WTC11 (cell line): ENCODE data around the gene EXOC6. TPM values are rescaled to one million over a fixed set of nuclear protein-coding genes. Genes with fewer than 3 reads are reported as not detected.

ENCODE experiments used
- ATAC-seq: fragments of 200-7000 bp; cut with Tn5 transposase; 2 replicates; pipeline ENCODE4 v1.10.0; 2021; ENCODE audit warnings: mild to moderate bottlenecking, moderate library complexity
- CTCF ChIA-PET: fragments of 300-600 bp; sonication (Branson Sonifier 250); formaldehyde crosslinking; loops from one replicate; lab custom pipeline; 2021; ENCODE audit warnings: antibody characterized with exemption; lab: Charles Lee
- POLR2A ChIA-PET: fragments of 350-600 bp; sonication (Branson Sonifier 250); formaldehyde crosslinking; loops from one replicate; lab custom pipeline; 2021; ENCODE audit warnings: antibody characterized with exemption; lab: Charles Lee
- DNase-seq: peaks from one replicate; pipeline ENCODE4 v3.0.0; 2021; ENCODE audit warnings: low spot score
- H3K27ac Mint-ChIP-seq: 2 replicates; pipeline ENCODE4 v1.8.0; 2021; ENCODE audit warnings: mixed read lengths
- H3K27me3 Mint-ChIP-seq: 2 replicates; pipeline ENCODE4 v1.8.0; 2021; ENCODE audit warnings: low read depth, mild to moderate bottlenecking, moderate library complexity, mixed read lengths
- H3K36me3 Mint-ChIP-seq: 2 replicates; pipeline ENCODE4 v1.8.0; 2021; ENCODE audit warnings: mixed read lengths
- H3K4me1 Mint-ChIP-seq: 2 replicates; pipeline ENCODE4 v1.8.0; 2022; ENCODE audit warnings: mixed read lengths
- H3K4me3 Mint-ChIP-seq: 2 replicates; pipeline ENCODE4 v1.8.0; 2021; ENCODE audit warnings: mild to moderate bottlenecking, moderate library complexity, mixed read lengths
- H3K9me3 Mint-ChIP-seq: 2 replicates; pipeline ENCODE4 v1.8.0; 2021; ENCODE audit warnings: mixed read lengths
- ELF4 ChIP-seq: sonication (generic); formaldehyde crosslinking; IDR thresholded peaks from 2 replicates; pipeline ENCODE4 v1.8.1; 2022; ENCODE audit warnings: low read depth, mild to moderate bottlenecking, moderate library complexity, missing genetic modification reagents
- EMX1 ChIP-seq: fragments of 250-450 bp; sonication (Bioruptor Pico); IDR thresholded peaks from 2 replicates; pipeline ENCODE4 v1.8.0; 2021; ENCODE audit warnings: mild to moderate bottlenecking
- ESRRA ChIP-seq: sonication (generic); formaldehyde crosslinking; IDR thresholded peaks from 2 replicates; pipeline ENCODE4 v1.8.1; 2022; ENCODE audit warnings: mild to moderate bottlenecking, missing genetic modification reagents, borderline replicate concordance
- JUN ChIP-seq: sonication (generic); formaldehyde crosslinking; IDR thresholded peaks from 2 replicates; pipeline ENCODE4 v1.8.0; 2023; ENCODE audit warnings: mild to moderate bottlenecking, missing genetic modification reagents
- KAT7 ChIP-seq: sonication (generic); formaldehyde crosslinking; IDR thresholded peaks from 2 replicates; pipeline ENCODE4 v1.8.1; 2023; ENCODE audit warnings: missing genetic modification reagents, mild to moderate bottlenecking, borderline replicate concordance
- MAX ChIP-seq: sonication (generic); formaldehyde crosslinking; IDR thresholded peaks from 2 replicates; pipeline ENCODE4 v1.8.0; 2022; ENCODE audit warnings: mild to moderate bottlenecking, missing genetic modification reagents
- MYBL2 ChIP-seq: sonication (generic); formaldehyde crosslinking; IDR thresholded peaks from 2 replicates; pipeline ENCODE4 v1.8.1; 2023; ENCODE audit warnings: mild to moderate bottlenecking, moderate library complexity, missing genetic modification reagents
- TCF7 ChIP-seq: sonication (generic); formaldehyde crosslinking; IDR thresholded peaks from 2 replicates; pipeline ENCODE4 v1.8.0; 2022; ENCODE audit warnings: mild to moderate bottlenecking, low read depth, missing genetic modification reagents, moderate library complexity
- USF2 ChIP-seq: sonication (generic); formaldehyde crosslinking; IDR thresholded peaks from 2 replicates; pipeline ENCODE4 v1.8.1; 2023; ENCODE audit warnings: mild to moderate bottlenecking, missing genetic modification reagents, moderate library complexity
- ZNF396 ChIP-seq: fragments of 250-450 bp; sonication (Bioruptor Pico); IDR thresholded peaks from 2 replicates; pipeline ENCODE4 v1.8.0; 2021; ENCODE audit warnings: mild to moderate bottlenecking, moderate library complexity, borderline replicate concordance
- ZNF423 ChIP-seq: fragments of 250-450 bp; sonication (Bioruptor Pico); IDR thresholded peaks from 2 replicates; pipeline ENCODE4 v2.1.2; 2022; ENCODE audit warnings: mild to moderate bottlenecking, moderate library complexity
- total RNA-seq: library from RNA; stranded (reverse); gene quantifications from 3 replicates; pipeline ENCODE4 v1.2.3, GENCODE V29; 2021
- TF ChIP-seq, protein P1 (sequence below): sonication (generic); formaldehyde crosslinking; IDR thresholded peaks from 2 replicates; pipeline ENCODE4 v1.8.1; 2023; ENCODE audit warnings: mild to moderate bottlenecking, missing genetic modification reagents
- TF ChIP-seq, protein P2 (sequence below): sonication (generic); formaldehyde crosslinking; IDR thresholded peaks from 2 replicates; pipeline ENCODE4 v1.8.1; 2023; ENCODE audit warnings: mild to moderate bottlenecking, moderate library complexity, missing genetic modification reagents
- TF ChIP-seq, protein P3 (sequence below): sonication (generic); formaldehyde crosslinking; IDR thresholded peaks from 2 replicates; pipeline ENCODE4 v1.8.1; 2022; ENCODE audit warnings: low read depth, missing genetic modification reagents, borderline replicate concordance
- TF ChIP-seq, protein P4 (sequence below): sonication (generic); formaldehyde crosslinking; IDR thresholded peaks from 2 replicates; pipeline ENCODE4 v1.8.1; 2022; ENCODE audit warnings: missing genetic modification reagents, borderline replicate concordance
- TF ChIP-seq, protein P5 (sequence below): sonication (generic); formaldehyde crosslinking; IDR thresholded peaks from 2 replicates; pipeline ENCODE4 v1.8.0; 2022; ENCODE audit warnings: mild to moderate bottlenecking, missing genetic modification reagents
- TF ChIP-seq, protein P6 (sequence below): sonication (generic); formaldehyde crosslinking; conservative IDR thresholded peaks from 2 replicates; pipeline ENCODE4 v1.8.1; 2022; ENCODE audit warnings: mild to moderate bottlenecking, missing genetic modification reagents
- TF ChIP-seq, protein P7 (sequence below): sonication (generic); formaldehyde crosslinking; conservative IDR thresholded peaks from 2 replicates; pipeline ENCODE4 v1.8.1; 2023; ENCODE audit warnings: mild to moderate bottlenecking, low read depth, missing genetic modification reagents, moderate library complexity

Gene EXOC6
- total RNA-seq, 1 experiment from 2014 or later, result 5.0 TPM

DNA sequence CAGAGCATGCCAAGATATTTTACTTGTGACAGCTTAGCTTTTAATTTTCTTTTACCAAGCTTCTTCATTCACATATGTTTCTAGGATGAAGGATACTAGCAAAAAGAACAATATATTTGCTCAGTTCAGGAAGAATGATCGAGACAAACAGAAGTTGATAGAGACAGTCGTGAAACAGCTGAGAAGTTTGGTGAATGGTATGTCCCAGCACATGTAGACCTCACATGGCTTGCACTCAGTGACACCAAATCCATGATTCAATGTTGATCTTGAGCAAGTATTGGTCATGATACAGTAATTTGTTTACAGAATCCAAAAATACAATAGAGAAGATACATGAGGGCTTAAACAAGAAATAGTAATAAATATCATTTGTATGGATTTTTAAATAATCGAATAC is 209.8 kb downstream of the EXOC6 start (continued):
- TF ChIP-seq, protein P1, sequence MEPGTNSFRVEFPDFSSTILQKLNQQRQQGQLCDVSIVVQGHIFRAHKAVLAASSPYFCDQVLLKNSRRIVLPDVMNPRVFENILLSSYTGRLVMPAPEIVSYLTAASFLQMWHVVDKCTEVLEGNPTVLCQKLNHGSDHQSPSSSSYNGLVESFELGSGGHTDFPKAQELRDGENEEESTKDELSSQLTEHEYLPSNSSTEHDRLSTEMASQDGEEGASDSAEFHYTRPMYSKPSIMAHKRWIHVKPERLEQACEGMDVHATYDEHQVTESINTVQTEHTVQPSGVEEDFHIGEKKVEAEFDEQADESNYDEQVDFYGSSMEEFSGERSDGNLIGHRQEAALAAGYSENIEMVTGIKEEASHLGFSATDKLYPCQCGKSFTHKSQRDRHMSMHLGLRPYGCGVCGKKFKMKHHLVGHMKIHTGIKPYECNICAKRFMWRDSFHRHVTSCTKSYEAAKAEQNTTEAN (CRISPR knock-in tag), result no peak
- TF ChIP-seq EMX1 (CRISPR knock-in tag) (no peak), ELF4 (CRISPR knock-in tag) (no peak), JUN (no peak), USF2 (CRISPR knock-in tag) (no peak), MAX (CRISPR knock-in tag) (no peak)
- TF ChIP-seq, protein P2, sequence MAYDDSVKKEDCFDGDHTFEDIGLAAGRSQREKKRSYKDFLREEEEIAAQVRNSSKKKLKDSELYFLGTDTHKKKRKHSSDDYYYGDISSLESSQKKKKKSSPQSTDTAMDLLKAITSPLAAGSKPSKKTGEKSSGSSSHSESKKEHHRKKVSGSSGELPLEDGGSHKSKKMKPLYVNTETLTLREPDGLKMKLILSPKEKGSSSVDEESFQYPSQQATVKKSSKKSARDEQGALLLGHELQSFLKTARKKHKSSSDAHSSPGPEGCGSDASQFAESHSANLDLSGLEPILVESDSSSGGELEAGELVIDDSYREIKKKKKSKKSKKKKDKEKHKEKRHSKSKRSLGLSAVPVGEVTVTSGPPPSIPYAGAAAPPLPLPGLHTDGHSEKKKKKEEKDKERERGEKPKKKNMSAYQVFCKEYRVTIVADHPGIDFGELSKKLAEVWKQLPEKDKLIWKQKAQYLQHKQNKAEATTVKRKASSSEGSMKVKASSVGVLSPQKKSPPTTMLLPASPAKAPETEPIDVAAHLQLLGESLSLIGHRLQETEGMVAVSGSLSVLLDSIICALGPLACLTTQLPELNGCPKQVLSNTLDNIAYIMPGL (CRISPR knock-in tag), result no peak
- TF ChIP-seq, protein P3, sequence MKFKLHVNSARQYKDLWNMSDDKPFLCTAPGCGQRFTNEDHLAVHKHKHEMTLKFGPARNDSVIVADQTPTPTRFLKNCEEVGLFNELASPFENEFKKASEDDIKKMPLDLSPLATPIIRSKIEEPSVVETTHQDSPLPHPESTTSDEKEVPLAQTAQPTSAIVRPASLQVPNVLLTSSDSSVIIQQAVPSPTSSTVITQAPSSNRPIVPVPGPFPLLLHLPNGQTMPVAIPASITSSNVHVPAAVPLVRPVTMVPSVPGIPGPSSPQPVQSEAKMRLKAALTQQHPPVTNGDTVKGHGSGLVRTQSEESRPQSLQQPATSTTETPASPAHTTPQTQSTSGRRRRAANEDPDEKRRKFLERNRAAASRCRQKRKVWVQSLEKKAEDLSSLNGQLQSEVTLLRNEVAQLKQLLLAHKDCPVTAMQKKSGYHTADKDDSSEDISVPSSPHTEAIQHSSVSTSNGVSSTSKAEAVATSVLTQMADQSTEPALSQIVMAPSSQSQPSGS (CRISPR knock-in tag), result no peak

DNA sequence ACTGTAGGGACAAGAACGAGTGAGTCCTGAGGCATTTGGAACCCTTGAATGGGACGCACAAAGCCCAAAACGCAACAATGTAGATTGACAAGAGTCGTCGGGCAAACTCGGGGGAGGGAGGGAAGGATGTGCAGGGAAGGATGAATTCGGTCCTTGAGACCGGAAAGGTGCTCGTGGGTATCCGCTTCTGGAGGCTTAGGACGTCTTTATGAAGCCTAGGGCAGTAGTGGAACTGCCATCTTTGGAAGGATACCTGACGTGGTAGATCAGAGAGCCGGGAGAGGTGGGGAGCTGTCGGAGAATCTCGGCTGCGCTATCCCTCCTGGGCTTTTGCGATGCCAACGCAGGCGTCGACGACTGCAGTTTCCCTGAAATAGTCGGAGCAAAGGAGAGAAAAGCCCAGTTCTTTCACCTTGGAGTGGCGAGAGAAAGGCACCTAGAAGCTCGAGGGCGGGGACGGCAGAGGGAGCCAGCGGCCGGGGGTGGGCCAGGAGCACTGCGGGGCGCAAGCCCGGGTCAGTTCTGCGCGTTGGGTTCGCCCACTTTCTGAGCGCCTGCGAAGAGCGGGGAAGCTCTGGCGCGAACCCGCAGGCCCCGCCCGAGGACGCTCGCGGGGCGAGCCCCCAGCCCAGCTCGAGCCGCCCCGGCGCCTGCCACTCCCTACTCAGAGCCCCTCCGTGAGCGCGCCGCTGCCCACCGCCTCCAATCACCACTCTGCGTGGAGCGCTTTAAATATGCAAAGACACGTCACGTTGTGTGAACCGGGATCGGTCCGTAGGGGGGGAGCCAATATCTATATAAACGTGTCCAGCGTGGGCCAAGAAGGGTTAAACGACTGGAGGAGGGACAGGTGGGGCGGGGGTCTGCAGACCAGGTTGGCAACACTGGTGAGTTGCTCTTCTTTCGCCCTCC is 211.9 kb downstream of the EXOC6 start, which contains the start of gene CYP26C1:
TSS of gene CYP26C1 (plus strand) at position 824 of the 912 bp plus-strand sequence. CDS start 466 bp downstream, outside the sequence.
- peaks cover 79% of the 10 kb centered on the region for H3K27me3 Mint-ChIP-seq
- TF ChIP-seq ZNF423 (CRISPR knock-in tag) (no peak), MYBL2 (no peak), ZNF396 (CRISPR knock-in tag) (no peak), TCF7 (CRISPR knock-in tag) (no peak), KAT7 (CRISPR knock-in tag) (no peak), EMX1 (CRISPR knock-in tag) (no peak), ESRRA (no peak)
- TF ChIP-seq, protein P4, sequence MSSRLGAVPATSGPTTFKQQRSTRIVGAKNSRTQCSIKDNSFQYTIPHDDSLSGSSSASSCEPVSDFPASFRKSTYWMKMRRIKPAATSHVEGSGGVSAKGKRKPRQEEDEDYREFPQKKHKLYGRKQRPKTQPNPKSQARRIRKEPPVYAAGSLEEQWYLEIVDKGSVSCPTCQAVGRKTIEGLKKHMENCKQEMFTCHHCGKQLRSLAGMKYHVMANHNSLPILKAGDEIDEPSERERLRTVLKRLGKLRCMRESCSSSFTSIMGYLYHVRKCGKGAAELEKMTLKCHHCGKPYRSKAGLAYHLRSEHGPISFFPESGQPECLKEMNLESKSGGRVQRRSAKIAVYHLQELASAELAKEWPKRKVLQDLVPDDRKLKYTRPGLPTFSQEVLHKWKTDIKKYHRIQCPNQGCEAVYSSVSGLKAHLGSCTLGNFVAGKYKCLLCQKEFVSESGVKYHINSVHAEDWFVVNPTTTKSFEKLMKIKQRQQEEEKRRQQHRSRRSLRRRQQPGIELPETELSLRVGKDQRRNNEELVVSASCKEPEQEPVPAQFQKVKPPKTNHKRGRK (CRISPR knock-in tag), result no peak
- TF ChIP-seq, protein P5, sequence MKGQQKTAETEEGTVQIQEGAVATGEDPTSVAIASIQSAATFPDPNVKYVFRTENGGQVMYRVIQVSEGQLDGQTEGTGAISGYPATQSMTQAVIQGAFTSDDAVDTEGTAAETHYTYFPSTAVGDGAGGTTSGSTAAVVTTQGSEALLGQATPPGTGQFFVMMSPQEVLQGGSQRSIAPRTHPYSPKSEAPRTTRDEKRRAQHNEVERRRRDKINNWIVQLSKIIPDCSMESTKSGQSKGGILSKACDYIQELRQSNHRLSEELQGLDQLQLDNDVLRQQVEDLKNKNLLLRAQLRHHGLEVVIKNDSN, result no peak
- TF ChIP-seq, protein P6, sequence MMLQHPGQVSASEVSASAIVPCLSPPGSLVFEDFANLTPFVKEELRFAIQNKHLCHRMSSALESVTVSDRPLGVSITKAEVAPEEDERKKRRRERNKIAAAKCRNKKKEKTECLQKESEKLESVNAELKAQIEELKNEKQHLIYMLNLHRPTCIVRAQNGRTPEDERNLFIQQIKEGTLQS (CRISPR knock-in tag), result no peak
- TF ChIP-seq, protein P7, sequence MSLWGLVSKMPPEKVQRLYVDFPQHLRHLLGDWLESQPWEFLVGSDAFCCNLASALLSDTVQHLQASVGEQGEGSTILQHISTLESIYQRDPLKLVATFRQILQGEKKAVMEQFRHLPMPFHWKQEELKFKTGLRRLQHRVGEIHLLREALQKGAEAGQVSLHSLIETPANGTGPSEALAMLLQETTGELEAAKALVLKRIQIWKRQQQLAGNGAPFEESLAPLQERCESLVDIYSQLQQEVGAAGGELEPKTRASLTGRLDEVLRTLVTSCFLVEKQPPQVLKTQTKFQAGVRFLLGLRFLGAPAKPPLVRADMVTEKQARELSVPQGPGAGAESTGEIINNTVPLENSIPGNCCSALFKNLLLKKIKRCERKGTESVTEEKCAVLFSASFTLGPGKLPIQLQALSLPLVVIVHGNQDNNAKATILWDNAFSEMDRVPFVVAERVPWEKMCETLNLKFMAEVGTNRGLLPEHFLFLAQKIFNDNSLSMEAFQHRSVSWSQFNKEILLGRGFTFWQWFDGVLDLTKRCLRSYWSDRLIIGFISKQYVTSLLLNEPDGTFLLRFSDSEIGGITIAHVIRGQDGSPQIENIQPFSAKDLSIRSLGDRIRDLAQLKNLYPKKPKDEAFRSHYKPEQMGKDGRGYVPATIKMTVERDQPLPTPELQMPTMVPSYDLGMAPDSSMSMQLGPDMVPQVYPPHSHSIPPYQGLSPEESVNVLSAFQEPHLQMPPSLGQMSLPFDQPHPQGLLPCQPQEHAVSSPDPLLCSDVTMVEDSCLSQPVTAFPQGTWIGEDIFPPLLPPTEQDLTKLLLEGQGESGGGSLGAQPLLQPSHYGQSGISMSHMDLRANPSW (CRISPR knock-in tag), result no peak
- TF ChIP-seq, all 79 proteins: peak for 0
- peak within 1 kb of the TSS; percentile 80 for H3K4me3 Mint-ChIP-seq
- ChIA-PET CTCF (interaction anchor here (1.0 to 9.8 kb wide), 10 partner anchors 10 to 423 kb away, joined by 3 to 106 read pairs (median 4); partner anchors contain the start of gene CYP26A1), POLR2A (interaction anchor here (1.2 kb wide), 1 partner anchor 13 kb away, joined by 4 read pairs; the partner anchor contains the start of gene CYP26A1)
- H3K36me3 Mint-ChIP-seq, result no peaks in the 10 kb centered on the region; the same call in 1 of the 2 replicates
- H3K9me3 Mint-ChIP-seq, result no peaks in the 10 kb centered on the region
- ATAC-seq (peak; percentile 8), DNase-seq (peak; percentile 47)
- H3K27ac Mint-ChIP-seq, result no peak within 1 kb of the TSS
- H3K4me1 Mint-ChIP-seq, result peaks cover 46% of the 10 kb centered on the region
